GM13977 (cell line): ENCODE measurements around the gene WNK4.
"Not testable (repeated sequence)": the region's sequence is repeated elsewhere in the genome, so short reads cannot be mapped to it uniquely, and the experiment has no call there.

ENCODE experiments used
- DNase-seq: peaks from one replicate; pipeline ENCODE4 v3.0.0; 2012; ENCODE audit warnings: low spot score
- in situ Hi-C: fragments of 300-500 bp; cut with MboI; formaldehyde crosslinking; loops from one replicate; pipeline ENCODE4 v1.12.0; 2022; ENCODE audit warnings: low sequenced_read_pairs, low pct_unique_long_range_greater_than_20kb, mixed read lengths, inconsistent platforms; ENCODE audit not compliant: unreplicated experiment
- TF ChIP-seq, protein P1 (sequence below): IDR thresholded peaks from 2 replicates; pipeline ENCODE4 v1.5.1; 2012; ENCODE audit warnings: mild to moderate bottlenecking, control low read depth; ENCODE audit not compliant: insufficient read depth; ENCODE audit errors: extremely low read depth, missing control alignments

Gene WNK4

DNA sequence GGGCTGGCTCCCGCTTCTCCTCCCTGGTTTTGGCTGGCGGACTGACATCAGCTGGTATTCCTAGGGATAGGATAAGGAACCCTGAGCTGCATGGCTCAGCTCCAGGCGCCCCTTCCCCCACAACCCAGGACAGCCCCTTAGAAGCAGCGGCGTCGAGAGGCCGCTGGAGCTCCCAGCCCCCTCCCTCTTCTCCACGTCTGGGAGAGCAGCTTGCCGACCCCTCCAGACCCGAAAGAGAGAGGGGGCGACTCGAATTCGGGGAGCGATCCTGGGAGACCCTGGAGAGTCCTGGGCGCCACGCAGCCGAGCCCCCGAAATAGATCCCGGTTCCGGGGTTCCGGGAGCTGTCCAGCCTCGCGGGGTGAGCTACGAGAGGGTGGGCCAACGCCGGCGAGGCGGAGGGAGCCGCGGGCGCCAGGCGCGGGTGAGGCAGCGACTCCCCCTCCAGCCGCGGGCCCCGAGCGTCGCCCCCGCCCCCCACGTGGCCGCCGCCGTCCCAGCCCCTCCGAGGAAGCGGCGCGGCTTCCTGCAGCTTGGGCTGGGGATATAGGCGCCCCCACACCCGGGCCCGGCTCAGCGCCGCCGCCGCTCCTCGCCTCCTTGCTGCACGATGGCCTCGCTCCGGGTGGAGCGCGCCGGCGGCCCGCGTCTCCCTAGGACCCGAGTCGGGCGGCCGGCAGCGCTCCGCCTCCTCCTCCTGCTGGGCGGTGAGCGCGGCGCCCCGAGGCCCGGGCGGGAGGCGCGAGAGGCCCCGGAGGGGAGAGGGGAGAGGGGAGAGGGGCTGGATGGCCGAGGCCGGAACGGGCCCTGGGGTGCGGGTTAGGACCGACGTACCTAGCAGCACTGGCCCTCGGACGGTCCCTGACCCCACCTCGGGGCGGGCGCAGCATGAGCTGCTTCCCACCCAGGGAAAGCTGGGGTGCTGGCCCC lies 19.5 kb upstream of the WNK4 start, which contains the start of gene RAMP2:
RAMP2 (plus strand) TSS at position 576 of the 930 bp plus-strand sequence; CDS start at position 611, 35 bp downstream.
- DNase-seq: peak; percentile 38
- TF ChIP-seq, protein P1, sequence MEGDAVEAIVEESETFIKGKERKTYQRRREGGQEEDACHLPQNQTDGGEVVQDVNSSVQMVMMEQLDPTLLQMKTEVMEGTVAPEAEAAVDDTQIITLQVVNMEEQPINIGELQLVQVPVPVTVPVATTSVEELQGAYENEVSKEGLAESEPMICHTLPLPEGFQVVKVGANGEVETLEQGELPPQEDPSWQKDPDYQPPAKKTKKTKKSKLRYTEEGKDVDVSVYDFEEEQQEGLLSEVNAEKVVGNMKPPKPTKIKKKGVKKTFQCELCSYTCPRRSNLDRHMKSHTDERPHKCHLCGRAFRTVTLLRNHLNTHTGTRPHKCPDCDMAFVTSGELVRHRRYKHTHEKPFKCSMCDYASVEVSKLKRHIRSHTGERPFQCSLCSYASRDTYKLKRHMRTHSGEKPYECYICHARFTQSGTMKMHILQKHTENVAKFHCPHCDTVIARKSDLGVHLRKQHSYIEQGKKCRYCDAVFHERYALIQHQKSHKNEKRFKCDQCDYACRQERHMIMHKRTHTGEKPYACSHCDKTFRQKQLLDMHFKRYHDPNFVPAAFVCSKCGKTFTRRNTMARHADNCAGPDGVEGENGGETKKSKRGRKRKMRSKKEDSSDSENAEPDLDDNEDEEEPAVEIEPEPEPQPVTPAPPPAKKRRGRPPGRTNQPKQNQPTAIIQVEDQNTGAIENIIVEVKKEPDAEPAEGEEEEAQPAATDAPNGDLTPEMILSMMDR: no peak
- in situ Hi-C loops: loop anchor here (10.0 kb wide), 1 partner anchor 186 kb away; the partner anchor contains the start of gene PSMC3IP

DNA sequence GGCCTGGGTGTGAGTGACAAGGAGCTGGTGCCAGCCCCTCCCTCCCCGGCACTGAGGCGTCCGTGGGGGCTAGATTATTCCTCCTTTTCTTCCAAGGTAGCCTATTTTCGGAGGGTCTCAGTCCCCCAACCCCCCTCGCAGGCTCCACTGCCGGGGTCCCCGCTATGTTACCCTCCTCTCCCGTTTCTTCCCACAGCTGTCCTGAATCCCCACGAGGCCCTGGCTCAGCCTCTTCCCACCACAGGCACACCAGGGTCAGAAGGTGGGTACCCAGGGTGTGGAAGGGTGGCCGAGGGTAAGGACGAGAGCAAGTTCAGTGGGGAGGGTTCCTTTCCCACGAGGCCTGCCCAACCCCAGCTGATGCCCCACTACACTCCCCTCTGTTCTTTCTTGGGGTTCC lies 18.8 kb upstream of the WNK4 start:
- TF ChIP-seq, protein P1: no peak
- in situ Hi-C loops: loop anchor here (10.0 kb wide), 1 partner anchor 187 kb away; the partner anchor contains the start of gene PSMC3IP

DNA sequence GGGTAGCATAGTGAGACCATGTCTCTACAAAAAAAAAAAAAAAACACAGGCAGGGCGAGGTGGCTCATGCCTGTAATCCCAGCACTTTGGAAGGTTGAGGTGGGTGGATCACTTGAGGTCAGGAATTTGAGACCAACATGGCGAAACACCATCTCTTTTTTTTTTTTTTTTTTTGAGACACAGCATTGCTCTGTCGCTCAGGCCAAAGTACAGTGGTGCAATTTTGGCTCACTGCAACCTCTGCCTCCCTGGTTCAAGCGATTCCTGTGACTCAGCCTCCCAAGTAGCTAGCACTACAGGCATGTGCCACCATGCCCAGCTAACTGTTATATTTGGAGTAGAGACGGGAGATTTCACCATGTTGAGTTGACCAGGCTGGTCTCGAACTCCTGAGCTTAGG lies 14.3 kb upstream of the WNK4 start:
- no peak for DNase-seq
- TF ChIP-seq, protein P1: no peak
- in situ Hi-C loops: loop anchor here (10.0 kb wide), 1 partner anchor 191 kb away; the partner anchor contains the start of gene PSMC3IP

More for the DNA sequence above, 18.8 kb upstream of the WNK4 start:
- no peak for DNase-seq

DNA sequence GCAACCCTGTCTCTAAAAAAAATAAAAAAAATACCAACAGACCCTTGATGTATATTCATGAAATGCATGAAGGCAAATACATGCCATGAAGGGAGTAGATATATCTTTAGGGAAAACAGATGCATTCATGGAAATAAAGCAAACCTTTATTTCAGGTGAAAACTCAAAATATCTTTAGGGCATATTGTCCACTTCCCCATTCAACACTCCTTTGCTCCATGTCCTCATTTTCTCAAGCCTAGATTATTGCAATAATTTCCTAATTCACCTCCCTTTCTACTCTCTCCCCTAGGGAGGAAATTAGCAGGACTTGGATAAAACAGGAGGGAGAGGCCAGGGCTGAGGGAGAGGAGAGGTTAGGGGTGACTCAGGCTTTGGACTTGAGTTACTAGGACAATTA lies 12.9 kb upstream of the WNK4 start:
- TF ChIP-seq, protein P1: no peak
- DNase-seq: no peak
- in situ Hi-C loops: loop anchor here (10.0 kb wide), 1 partner anchor 193 kb away; the partner anchor contains the start of gene PSMC3IP

DNA sequence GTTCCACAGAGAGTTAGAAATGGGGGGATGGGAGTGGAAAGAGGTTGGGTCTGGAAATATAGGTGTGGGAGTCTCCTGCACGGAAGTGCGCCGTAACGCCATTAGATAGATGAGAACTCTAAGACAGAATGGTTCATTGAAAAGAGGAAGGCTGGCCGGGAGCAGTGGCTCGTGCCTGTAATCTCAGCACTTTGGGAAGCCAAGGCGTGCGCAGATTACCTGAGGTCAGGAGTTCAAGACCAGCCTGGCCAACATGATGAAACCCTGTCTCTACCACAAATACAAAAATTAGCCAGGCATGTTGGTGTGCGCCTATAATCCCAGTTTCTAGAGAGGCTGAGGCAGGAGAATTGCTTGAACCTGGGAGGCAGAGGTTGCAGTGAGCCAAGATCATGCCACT lies 12.4 kb upstream of the WNK4 start:
- not testable (repeated sequence) for DNase-seq
- in situ Hi-C loops: loop anchor here (10.0 kb wide), 1 partner anchor 193 kb away; the partner anchor contains the start of gene PSMC3IP

DNA sequence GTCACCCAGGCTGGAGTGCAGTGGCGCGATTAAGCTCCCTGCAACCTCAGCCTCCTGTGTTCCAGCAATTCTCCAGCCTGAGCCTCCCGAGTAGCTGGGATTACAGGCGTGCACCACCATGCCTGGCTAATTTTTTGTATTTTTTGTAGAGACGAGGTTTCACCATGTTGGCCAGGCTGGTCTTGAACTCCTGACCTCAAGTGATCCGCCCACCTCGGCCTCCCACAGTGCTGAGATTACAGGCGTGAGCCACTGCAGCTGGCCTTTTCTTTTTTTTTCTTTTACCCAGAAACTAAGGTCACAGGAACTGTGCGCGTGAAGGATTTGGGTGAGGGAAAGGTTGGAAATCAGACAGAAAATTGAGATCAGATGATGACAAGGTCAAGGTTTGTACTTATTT lies 10.4 kb upstream of the WNK4 start:
- DNase-seq: not testable (repeated sequence)
- in situ Hi-C loops: loop anchor here (10.0 kb wide), 1 partner anchor 195 kb away; the partner anchor contains the start of gene PSMC3IP

DNA sequence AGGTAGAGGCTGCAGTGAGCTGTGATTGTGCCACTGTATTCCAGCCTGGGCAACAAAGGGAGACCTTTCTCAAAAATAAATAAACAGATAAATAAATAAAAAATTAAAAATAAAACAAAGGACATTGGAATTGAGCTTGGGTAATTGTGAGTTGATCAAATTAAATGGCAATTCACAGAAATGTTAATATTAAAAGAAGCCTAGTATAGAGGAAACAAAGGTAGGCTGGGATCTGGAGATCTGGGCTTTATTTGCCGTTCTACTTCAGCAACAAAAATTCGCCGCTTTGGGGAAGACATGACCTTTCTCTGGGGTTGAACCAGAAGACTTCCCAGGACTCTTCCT lies 7.5 kb upstream of the WNK4 start:
- DNase-seq: no peak
- TF ChIP-seq, protein P1: no peak
- in situ Hi-C loops: no loop called here
